DMS114 treated with DMSO at 0.1 percent for 48 hours (cell line): ENCODE data around the gene DMD.
"Not testable (repeated sequence)": the region's sequence is repeated elsewhere in the genome, so short reads cannot be mapped to it uniquely, and the experiment has no call there.

Experiments used
- DNase-seq: peaks from one replicate; lab custom pipeline; 2025; ENCODE audit not compliant: unreplicated experiment; lab: John Stamatoyannopoulos, UW

The DMD gene

DNA sequence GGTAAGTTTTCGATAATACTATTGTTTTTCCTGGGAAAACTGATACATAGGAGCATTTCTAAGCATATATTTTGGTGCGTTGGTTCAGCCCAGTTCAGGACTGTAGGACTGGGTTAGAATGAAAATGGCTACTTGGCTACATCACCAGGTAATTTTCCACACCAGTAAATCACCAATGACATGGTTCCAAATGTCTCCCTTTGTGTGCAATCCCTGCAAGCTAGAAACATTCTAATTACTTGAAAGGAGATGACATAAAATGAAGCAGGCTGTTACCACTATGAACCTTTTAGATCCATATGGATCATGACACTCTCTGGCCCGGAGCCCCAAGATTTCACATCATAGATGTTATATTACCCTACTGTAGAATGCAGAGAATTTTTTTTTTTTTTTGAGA, 1562.1 kb downstream of the DMD start:
- DNase-seq = no peak

DNA sequence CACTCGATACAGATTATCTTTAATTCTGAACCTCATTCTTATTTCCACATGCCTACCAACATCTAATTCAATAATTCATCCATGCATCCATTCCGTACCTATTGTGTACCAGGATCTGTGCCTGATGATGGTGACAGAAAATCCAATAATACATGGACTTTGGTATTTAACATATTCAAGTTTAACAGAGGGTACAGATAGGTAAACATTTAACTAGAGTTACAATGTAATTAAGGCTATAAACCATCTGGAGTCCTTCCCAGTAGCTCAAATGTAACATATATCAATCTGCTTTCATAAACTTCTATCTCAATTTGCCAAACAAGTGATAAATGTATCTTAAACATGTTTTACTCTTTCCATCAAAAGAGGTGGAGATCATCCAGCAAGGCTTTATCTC, 1578.0 kb downstream of the DMD start:
- no peak for DNase-seq

DNA sequence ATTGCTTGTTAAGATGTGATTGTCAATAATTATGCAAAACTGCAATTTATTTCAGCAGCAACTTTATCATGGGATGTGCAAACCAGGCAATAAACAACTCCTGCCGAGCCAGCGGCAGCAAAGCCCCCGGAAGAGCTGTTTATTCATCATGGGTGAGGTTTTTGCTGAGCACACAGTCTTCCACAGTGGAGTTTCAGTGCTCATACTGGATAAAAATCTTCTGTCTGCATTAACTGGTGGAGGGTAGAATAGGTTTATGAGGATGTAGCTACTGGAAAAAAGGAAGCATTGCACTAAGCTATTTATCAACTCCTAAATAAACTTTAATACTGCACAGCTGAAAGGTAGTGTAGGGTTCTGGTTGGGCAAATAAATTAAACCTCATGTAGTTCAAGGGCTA, 1582.2 kb downstream of the DMD start:
- DNase-seq = no peak

DNA sequence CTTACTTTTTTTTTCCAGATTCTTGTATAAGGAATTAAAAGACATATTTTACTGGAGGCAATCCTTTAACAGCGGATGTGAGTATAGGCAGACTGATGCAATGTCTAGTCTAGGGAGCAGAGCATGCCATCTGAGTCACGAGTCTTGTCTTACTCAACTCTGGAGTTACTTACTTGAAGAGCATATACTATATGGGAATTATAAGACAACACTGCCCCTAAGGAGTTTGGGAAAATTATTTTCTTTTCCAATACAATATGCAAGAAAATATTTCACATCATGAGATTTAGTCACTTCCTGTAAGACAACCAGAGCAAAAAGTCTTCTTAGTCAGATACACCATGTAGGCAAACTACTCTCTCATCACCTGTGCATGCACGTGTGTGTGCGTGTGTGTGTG, 1602.2 kb downstream of the DMD start:
- DNase-seq = no peak

DNA sequence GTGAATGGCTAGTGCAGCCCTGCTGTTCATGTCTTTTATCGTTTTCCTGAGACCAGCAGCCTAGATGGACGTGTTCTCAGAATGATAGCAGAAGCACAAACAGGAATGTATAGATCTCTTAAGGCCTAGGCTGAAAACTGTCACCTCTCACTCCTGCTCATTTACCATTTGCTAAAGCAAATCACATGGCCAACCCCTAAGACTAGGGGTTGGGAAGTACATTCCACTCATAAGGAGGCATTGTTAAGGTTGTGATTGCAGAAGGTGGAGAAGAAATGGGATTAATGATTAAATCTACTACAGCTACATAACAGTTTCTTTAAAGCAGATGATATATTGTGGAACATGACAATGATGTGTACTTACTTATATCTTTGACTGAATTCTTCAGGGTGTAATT, 1602.7 kb downstream of the DMD start:
- DNase-seq = no peak

DNA sequence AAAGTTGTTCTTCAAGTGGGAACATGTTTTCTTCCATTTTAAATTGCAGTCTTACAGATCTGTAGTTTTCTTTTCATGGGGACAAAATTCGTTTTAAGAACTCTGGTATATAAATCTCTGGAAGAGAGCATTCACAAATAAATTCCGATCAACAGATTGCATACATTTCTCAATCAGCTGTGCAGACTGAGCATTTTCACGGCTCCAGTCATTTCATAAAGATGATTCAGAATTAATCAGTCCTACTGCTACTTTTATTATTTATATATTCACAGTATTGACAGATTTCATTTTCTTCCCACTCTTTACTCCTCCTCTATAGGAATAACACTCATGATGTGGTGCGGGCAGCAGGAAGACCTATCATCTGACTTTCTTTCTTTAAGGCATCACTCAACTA, 1604.6 kb downstream of the DMD start:
- no peak for DNase-seq

DNA sequence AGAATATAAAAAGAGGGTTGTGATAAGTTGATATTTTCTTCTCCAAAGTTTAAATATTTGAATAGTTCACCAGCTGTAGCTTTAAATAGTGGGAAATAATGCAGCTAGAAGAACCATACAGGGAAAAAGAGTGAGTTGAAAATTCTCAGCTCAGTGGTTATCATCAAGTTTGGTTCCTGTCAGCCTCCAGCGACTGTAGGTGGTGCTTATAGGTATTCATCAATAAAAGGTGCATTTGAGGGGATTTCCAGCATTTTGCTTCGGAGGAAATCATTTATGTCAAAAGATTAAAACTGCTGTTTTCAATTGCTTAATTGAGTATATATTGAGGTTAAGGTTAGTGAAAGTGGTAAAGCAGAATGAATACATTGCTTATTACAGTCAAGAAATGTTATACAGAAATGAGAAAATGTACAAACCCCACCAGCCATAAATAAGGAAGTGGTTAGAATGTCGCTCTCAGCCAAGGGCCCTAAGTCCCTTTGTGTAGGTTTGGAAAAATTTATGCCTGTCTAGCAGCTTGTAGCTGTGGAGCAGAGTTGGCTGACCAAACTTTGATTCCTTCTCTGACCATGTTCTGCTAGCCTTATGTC, 1606.6 kb downstream of the DMD start:
- no peak for DNase-seq

DNA sequence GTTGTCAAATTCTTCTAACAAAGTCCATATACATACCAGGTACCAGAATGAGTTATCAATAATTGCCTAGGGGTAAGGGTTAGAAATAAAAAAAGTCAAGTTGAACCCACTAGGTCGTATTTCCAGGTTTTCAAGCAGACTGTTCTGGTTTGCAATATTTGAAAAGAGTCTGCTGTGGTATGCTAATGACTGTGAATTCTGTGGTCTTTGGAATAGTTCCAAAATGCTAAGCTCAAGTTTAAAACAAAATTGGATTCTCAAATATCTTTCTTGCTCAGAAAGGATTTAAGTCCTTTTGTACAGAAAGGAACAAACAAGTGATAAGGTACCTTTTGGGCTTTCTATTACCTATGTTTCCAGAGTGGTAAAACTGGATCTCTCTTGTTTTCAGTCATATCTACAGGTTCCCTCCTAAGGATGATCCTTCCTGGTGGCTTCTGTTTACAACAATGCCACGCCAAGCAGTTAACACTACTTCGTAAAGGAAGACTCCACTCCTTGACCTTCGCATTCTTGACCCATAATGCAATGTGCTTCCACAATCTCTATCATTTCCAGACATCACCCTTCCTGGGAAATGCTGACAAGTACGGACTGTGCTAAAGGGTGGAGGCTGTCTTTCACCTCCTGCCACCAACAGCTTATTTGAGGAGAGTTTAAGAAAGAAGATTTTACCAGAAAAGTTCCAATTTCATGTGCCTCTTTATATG, 1607.8 kb downstream of the DMD start:
- DNase-seq = no peak

DNA sequence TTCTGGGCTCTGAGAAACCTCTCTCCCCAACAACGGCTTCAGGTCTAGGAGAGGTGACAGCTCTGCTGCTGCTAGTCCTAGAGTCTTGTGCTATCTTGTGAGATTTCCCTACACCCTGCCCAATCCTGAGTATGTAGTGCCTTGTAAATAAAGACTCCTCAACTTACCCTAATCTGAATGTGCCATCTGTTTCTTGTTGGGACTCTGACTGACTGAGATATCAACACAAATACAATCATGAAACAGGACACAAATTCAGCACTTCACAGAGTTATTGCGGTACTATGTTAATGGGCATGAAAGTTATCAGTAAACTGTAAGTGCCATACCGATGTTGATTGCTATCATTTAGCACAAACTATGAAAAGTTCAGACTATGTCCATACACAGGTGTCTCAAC, 1610.5 kb downstream of the DMD start:
- DNase-seq = no peak

DNA sequence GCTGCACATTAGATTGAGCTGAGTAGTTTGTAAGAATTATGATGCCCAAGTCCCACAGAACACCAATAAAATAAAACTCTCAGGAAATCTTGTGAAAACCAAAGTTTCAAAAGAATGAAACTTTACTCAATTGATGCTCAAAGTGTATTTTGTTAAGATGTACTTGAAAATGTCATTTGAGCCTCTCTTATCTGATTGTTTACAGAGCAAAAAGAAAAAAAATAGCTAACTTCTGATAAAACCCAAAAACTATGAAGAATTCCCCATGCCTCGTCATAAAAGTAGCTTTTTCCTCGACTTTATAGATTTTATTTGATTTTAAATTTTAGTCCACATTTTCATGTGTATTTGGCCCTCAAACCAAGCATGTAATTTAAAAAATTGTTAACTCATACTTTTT, 1618.0 kb downstream of the DMD start:
- no peak for DNase-seq

DNA sequence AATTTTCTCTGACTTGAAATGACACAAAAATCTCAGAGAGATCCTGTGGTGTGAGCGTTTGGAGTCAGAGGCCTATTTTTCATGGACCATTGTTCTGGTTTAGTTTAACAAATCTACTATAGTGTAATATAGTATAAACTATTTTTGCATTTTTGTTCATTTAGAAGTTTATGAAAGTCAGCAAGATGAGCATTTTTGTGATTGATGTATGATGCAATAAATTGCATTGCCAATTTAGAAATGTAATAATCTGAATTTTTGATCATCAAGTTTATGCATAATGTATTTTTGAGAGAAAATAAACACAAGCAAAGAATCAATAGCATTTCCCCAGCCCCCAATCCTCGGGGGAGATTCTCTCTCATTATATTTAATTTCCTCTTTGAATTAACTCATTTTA, 1620.0 kb downstream of the DMD start:
- DNase-seq = no peak

DNA sequence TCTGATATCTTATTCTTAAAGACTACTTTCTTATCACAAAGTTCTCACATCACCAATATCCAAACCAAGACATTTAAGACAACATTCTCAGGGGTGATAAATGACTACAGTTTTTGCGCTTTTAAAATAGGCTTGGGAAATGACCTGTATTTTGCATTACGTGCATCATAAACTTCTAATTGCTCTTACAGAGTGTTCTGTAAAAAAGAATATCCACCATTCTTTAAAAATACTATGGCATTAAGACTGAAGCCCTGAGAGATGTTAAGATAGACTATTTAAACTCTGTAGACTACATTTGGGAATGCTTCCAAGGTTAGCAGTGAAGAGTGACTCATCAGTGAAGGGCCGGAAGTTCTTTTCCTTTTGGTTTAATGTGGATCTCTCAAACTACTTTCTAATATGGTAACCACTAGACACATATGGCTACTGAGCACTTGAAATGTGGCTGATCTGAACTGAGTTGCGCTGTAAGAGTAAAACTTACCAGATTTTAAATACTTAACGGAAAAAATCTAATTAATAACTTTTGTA, 1620.7 kb downstream of the DMD start:
- DNase-seq = no peak

DNA sequence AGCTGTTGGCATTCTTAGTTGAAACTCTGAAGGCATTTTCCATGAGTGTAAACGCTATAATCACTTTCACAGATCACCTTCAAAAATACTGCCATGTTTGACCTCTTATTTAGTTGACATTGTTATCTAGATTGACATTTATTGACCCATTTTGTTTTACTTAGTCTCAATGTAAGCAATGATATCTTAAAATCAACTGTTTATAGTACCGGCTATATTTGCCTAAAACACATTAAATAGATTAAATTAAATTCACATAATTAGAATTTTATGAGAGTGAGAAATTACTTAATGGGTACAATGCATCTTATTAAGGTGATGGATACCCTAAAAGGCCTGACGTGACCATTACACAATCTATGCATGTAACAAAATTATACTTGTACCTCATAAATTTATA, 1621.8 kb downstream of the DMD start:
- DNase-seq = no peak

DNA sequence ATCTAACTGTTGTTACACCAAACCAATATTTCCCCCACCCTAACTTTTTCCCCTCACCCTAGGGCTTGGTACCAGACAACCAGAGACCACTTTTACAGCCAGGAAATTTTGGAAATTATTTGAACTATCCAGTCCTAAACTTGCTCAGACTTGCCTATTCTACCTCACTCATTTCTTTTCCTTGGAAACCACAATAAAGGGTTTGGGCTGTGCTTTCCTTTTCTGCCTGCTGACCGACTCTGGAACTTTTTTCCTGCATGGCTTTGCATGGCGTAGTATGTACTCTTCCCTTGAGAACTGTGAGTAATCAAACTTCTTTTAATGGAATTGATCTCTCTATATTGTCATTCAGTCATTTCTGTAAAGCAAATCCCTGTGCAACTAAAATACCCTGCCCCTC, 1623.0 kb downstream of the DMD start:
- no peak for DNase-seq

DNA sequence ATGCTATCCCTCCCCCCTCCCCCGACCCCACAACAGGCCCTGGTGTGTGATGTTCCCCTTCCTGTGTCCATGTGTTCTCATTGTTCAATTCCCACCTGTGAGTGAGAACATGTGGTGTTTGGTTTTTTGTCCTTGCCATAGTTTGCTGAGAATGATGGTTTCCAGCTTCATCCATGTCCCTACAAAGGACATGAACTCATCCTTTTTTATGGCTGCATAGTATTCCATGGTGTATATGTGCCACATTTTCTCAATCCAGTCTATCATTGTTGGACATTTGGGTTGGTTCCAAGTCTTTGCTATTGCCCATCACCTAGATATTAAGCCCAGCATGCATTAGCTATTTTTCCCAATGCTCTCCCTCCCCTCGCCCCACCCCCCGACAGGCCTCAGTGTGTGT, 1627.5 kb downstream of the DMD start:
- DNase-seq = not testable (repeated sequence)

DNA sequence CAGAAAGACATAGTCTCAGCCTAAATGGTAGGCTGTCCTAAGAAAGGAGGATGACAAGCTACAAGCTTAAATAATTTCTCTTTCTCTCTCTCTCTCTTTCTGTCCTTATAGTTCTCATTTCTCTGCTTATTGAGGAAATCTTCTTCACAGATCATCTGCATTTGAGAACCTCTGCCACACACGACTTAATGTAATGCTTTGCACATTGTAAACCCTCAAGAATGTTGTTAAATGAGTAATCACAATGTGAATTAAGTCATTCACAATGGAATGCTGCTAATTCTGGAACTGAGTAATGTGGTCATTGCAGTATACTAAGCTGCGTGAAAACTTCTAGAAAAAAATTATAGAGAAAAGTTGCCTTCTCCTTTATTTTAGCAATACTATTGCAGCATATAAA, 1630.6 kb downstream of the DMD start:
- DNase-seq = no peak

DNA sequence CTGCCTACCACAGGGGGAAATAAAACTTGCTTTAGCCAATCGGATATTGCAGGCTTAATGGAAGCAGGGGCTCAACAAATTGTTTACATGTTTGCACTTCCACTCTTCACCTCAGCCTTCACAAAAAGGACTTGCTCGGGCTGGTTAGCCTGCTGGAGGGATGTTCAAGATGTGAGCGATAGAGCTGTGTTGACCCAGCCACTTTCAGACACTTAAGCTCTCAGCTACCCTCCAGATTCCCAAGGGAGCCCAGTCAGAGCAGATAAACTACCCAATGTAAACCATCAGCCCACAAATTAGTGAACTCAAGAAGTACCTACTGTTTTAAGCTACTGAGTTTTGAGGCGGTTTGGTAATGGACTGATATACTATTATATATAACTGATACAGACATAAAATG, 1631.1 kb downstream of the DMD start:
- no peak for DNase-seq

DNA sequence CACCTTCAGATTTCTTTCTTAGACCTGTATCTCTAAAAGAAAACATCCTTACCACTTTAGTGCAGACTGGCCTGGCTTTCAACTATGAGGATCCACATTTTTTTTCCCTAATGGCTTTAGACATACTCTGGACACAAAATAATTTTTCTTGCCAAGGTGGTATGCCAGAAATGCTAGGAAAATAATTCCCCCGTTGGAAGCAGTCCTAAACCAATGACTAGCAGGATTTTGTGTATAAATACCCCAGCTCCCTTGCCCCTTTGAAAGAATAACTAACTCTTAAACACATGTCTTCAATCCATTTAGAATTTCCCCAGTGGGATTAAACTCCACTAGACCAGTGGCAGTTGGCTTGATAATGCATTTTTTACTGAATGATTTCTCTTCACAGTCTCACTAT, 1639.0 kb downstream of the DMD start:
- no peak for DNase-seq

DNA sequence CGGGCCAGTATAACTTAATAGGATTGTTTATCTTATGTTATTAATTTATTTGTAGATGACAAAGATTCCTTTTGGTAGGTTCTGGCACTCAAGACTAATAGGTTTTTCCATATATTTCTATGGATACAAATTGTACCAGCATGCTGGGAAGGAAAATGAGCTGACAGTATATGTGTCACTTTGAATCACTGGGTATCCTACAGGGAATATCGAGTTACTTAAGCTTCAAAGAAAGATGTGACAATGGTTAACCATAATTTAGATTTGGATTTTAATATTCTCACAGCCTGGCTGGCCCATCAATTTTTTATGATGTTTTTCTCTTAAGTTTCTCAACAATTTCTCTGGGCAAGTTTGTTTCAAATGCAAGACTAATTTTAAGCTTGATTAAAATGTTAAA, 1640.7 kb downstream of the DMD start:
- DNase-seq = no peak

DNA sequence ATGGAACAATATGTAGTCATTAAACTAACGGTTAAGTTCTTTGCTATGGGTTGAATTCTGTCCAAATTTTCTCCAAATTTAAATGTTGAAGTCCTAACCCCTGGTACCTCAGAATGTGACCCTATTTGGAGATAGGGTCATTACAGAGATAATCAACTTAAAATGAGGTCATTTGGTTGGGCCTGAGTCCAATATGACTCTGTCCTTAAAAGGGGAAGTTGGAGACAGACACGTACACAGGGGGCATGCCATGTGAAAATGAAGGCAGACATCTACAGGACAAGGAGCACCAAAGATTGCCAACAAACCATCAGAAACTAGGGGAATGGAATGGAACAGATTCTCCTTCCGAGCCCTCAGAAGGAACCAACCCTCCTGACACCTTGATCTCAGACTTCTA, 1647.6 kb downstream of the DMD start:
- DNase-seq = no peak

DNA sequence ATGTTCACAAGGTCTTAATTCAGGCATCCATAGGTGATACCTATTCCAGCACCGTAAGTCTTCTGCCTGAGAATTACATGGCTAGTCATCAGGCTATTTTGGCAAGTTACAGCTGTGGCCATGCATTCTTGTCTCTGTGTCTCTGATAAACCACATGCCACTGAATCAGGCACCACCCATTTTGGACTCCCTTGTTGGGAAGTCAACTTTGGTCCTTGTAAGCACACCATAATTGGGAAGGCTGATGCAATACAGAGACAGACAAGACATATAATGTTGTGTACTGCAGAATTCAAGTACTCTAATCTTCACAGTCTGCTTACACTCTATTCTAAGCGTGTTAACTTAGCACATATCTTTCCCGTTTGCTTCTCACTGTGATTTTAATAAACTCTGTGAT, 1655.8 kb downstream of the DMD start:
- no peak for DNase-seq

DNA sequence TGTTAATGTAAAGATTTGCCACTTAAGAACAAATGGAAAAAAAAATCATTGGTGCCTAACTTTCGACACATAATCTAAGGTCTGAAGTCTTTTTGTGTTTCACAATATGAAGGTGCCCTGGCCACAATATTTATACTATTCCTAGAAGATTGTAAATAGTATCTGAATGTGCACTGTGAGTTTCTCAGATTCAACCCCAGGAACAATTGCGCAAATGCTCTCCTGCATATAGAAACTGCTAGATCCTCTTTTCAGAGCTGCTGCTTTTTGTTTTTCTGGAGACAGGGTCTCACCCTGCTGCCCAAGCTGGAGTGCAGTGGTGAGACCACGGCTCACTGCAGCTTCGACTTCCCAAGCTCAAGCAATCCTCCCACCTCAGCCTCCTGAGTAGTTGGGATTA, 1659.4 kb downstream of the DMD start:
- no peak for DNase-seq

DNA sequence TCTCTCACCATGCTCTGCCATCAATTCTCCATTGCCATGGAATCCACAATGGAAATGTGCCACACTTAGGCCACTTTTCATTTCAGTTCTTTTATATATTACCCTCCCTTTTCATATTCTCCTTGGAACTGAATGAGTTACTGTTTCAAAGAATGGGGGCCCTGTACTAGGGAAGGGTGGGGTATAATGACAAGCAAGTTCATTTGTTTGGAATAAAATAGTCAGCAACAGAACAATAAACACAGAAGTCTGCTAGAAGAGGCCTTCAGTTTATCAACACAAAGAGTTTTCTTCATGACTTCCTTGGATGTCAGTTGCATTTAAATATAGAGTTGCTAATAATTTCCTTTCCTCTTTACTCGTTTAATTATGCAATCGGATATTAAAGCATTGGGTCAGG, 1661.2 kb downstream of the DMD start:
- no peak for DNase-seq
